GM12872 (cell line): ENCODE data around the gene MDH1.

Experiments used
- CTCF ChIP-seq: IDR thresholded peaks from 3 replicates; pipeline ENCODE4 v1.5.1; 2011; ENCODE audit warnings: low read depth, mild to moderate bottlenecking, low read length, moderate library complexity; ENCODE audit not compliant: insufficient read depth

The MDH1 gene

GRCh38 chr2:63614983-63615945 lies 26.5 kb downstream of the MDH1 start:
- no peak for TF ChIP-seq CTCF

GRCh38 chr2:63617366-63617765 lies 28.6 kb downstream of the MDH1 start:
- no peak for TF ChIP-seq CTCF

GRCh38 chr2:63619328-63619727 lies 30.6 kb downstream of the MDH1 start:
- TF ChIP-seq CTCF, result no peak

GRCh38 chr2:63622751-63623150 lies 34.0 kb downstream of the MDH1 start:
- TF ChIP-seq CTCF, result no peak

- no peak for TF ChIP-seq CTCF
Measured at GRCh38 chr2:63627866-63628265, 39.1 kb downstream of the MDH1 start.

- TF ChIP-seq CTCF, result no peak
Measured at GRCh38 chr2:63628403-63628942, 39.7 kb downstream of the MDH1 start.

GRCh38 chr2:63631501-63631900 lies 42.7 kb downstream of the MDH1 start:
- TF ChIP-seq CTCF, result no peak
